Brain pericyte (primary cell): Measurements from ENCODE around the gene GSTO1.
"Not testable (repeated sequence)": the region's sequence is repeated elsewhere in the genome, so short reads cannot be mapped to it uniquely, and the experiment has no call there.

ENCODE experiments used
- DNase-seq: peaks from one replicate; pipeline ENCODE4 v3.0.0-alpha.2; 2012; ENCODE audit warnings: low read depth, low spot score

The GSTO1 gene

DNA sequence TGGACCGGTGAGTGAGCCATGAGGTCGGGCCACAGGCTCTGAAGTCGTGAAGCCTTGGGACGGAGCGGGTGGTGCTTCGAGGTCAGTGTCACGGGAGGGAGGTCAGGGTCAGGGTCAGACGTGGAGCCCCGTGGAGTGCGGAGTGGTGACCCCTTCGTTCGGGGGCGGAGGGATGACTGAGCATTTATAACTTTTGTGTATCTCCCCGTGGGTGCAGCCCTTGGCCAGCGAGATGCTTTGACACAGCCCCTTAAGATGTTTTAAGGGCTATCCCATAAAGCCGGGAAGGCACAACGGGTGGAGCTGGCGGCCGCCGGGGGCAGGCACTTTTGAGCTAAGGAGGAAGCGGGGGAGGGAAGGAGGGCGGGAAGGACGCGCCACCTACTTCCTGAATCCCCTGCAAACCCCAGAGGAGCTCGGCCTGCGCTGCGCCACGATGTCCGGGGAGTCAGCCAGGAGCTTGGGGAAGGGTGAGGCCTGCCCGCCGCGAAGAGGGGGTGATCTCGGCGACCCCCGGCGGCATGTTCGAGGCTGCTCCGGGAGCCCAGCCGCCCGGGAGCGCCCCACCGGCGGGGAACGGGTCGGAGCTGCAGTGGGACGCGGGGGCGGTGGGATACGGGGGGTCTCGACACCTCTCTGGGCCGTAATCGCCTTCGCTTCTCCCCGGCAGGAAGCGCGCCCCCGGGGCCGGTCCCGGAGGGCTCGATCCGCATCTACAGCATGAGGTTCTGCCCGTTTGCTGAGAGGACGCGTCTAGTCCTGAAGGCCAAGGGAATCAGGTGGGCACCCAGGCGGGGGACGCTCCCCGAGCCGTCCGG lies at the start of gene GSTO1:
Gene GSTO1 (plus strand): TSS at position 400 of the 818 bp plus-strand sequence. CDS start 37 bp downstream, at position 437.
- no peak for DNase-seq

DNA sequence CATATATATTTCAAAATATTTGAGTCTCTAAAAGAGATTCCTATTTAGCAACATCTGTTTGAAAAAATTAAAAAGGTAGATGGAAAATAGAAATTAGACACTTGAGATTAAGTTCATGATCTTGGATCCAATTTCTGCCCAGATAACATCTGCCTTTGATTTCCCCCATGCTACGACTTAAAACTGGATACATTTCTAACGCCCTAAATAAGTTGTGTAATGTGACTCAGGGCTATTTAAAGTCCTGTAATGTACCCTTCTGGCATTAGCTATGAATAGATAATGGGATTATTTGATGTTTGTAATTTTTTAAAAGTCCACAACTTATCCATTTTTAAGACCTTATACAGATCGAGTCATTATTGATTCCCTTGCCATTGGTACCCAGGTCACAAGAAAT lies 46.0 kb upstream of the GSTO1 start:
- no peak for DNase-seq

DNA sequence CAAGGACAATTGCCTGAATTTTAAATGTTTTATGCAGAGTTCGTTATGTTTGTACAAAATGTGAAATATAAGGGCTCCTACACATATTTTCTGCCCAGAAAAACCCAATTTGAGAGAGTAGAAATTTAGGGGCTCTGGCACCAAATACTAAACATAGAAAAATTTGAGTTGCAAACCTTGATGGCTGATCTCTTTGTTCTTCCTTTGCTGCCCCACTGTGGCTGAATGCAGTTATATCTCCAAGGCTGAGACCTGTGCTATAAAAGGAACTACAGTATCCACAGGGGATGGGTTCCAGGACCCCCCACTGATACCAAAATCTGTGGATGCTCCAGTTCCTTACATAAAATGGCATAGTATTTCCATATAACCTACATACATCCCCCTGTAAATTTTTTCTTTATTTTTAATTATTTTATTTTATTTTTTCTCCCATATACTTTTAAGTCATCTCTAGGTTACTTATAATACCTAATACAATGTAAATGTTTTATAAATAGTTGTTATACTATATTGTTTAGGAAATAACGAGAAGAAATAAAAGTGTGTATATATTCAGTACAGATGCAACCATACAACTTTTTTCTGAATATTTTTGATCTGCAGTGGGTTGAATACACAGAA lies 45.0 kb upstream of the GSTO1 start:
- no peak for DNase-seq

- DNase-seq = no peak
Observed at GRCh38 chr10:104216631-104217030, 38.1 kb upstream of the GSTO1 start.

DNA sequence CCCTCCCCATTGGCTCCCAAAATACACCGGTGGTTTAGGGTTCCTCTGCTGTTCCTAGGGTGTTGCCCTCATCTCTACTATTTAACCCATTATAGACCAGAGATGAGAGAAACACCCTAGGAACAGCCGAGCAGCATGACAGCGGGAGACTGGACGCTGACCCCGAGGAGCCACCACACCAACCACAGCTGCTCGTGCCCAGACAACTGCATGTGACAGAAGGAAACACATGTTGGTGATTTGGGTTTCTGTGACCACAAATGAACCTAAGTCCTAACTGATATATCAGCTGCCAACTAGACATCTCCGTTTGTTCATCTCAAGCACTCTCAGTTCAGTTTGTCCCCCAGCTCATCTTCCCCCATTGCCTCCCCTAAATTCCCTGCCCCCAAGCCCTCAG lies 35.9 kb upstream of the GSTO1 start:
- DNase-seq = no peak

GRCh38 chr10:104220522-104220921 lies 34.2 kb upstream of the GSTO1 start:
- no peak for DNase-seq

DNA sequence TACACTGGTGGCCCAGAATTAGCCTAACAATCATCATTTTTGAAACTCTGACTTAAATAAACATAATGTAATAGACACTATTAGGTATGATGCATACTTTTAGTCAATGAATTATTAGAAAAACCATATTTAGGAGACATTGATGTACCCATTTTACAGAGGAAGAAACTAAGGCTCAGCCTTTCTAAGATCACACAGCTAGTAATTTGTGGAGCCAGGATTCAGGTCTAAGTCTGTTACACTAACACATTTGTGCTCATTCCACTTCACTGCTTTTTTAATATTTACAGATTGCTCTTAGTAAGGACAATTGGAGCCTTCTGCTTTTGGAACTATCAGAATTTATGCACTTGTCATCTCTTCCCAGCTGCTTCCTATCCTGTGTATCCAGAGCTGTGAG lies 31.4 kb upstream of the GSTO1 start:
- DNase-seq = no peak

DNA sequence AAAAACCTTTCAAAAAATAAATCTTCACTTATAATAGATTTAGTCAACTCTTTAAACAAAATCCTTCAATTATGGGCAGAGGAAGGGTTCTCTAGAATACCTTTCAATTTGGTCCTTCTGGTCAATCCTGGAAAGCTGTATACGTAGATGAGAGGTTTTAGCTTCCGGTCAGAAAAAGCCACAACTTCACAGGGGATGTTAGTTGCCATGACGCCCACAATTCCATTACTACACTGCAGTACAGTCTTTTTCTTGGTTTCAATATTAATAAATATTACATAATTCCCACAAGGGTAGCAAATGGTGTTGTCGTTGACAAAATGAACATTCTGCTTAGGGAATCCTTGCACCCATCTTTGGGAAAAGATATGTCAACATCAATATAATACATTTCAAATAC lies 24.2 kb upstream of the GSTO1 start:
- DNase-seq = no peak

DNA sequence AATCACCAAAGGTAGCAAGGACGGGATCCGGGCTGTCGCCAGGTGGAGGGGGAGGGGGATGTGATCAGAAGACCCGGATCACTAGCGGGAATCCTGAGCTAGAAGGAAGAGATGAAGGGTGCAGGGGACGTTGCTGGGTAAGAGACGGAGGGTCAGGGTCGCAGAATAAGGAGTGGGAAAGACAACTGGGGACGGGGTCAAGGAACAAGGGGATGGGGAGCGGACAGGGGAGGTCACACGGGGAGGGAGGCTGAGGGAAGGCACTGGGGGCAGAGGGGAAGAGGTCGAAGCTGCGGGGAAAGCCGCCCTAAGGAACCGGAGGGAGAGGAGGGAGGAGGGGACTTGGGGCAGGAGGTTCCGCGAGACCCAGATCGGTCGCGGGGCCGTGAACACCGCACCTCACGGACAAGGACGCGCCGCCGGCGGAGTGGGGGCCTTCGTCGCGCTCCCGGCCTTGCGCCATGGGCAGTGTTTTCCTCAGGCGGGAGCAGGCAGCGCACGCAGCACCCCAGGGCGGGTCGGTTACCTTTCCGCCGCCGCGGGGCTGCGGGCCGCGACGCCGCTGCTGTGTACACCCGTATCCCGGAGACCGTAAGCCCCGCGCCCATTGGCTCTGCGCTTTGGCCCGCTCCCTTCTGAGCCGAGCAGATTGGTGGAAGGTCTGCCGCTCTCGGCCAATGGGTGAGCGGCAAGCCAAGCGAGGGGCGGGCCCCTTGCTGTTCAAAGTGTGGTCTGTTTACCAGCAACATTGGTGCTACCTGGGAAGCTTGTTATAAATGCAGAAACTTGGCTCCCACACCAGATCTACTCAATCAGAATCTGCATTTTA lies 22.7 kb upstream of the GSTO1 start, which contains the start of gene CFAP43:
Gene CFAP43 (minus strand): TSS at position 581 of the 829 bp plus-strand sequence. CDS start 118 bp downstream, at position 463.
- peak; percentile 76 for DNase-seq

DNA sequence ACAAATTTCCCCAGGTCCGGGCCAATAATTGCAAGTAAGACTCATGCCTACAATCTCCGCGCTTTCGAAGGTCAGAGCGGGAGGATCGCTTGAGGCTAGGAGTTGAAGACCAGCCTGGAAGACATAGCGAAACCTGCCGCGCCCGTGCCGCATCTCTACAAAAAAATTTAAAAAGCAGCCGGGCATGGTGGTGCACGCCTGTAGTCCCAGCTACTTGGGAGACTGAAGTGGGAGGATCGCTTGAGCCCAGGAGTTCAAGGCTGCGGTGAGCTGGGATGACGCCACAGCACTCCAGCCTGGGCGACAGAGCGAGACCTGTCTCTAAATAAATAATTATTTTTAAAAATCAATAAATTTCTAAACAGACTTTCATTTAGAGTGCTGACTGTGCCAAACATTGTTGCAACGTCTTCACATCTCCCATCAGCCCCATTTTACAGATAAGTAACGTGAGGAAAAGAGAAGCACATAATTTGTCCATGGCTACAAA lies 22.0 kb upstream of the GSTO1 start:
- DNase-seq = no peak

GRCh38 chr10:104233817-104234216 lies 20.9 kb upstream of the GSTO1 start:
- no peak for DNase-seq

- no peak for DNase-seq
Observed at GRCh38 chr10:104234934-104235333, 19.8 kb upstream of the GSTO1 start.

GRCh38 chr10:104235801-104236200 lies 18.9 kb upstream of the GSTO1 start:
- no peak for DNase-seq

- no peak for DNase-seq
Observed at GRCh38 chr10:104240078-104240477, 14.6 kb upstream of the GSTO1 start.

- no peak for DNase-seq
Observed at GRCh38 chr10:104242545-104242944, 12.1 kb upstream of the GSTO1 start.

- DNase-seq = not testable (repeated sequence)
Observed at GRCh38 chr10:104243009-104243408, 11.7 kb upstream of the GSTO1 start.

DNA sequence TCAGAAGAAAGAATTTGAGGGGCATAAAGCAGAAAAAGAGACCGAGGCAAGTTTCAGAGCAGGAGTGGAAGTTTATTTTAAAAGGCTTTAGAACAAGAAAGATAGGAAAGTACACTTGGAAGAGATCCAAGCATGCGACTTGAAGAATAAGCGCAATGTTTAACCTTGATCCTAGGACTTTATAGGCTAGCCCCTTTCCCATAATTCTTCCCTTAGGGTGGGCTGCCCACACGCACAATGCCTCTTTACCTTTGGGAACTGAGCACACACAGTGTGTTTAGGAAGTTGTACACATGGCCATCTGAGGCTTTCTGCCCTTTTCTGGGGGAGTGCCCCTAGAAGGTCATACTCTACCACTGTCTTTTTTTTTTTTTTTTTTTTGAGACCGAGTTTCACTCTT lies 11.2 kb upstream of the GSTO1 start:
- DNase-seq = no peak

DNA sequence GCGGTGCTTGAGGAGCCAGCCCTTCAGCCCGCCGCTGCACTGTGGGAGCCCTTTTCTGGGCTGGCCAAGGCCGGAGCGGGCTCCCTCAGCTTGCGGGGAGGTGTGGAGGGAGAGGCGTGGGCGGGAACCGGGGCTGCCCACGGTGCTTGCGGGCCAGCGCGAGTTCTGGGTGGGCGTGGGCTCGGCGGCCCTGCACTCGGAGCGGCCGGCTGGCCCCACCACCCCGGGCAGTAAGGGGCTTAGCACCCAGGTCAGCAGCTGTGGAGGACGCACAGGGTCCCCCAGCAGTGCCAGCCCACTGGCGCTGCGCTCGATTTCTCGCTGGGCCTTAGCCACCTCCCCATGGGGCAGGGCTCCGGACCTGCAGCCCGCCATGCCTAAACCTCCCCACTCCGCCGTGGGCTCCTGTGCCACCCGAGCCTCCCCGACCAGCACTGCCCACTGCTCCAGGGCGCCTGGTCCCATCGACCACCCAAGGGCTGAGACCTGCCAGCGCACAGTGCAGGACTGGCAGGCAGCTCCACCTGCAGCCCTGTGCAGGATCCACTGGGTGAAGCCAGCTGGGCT lies 9.5 kb upstream of the GSTO1 start:
- DNase-seq = no peak

- no peak for DNase-seq
Observed at GRCh38 chr10:104246976-104247375, 7.7 kb upstream of the GSTO1 start.

DNA sequence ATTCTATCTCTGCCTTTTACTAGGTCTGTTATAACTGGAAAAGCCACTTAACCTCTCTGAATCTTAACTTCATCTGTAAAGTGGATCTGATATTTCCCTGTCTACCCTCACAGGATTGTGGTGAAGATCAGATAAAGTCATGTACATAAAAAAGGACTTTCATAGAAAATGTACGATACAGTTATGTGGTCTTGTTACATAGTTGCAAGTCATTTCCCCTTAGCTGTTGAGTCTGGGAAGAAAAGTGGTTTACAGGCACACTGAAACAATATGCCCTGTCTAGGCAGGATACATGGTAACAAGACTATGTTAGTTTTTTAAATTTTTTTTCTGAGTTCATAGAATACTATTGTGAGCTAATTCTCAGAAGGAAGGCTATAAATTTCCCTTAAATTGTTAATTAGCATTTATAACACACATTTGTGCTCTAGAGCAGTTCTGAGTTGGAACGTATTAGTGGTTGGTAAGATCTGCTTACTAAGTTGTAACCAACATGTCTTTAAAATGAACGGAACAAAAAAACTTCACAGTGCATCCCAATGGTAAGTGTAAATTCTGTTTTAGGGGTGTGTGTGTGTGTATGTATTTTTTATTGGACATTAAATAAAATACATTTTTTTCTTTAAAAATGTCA lies 7.1 kb upstream of the GSTO1 start:
- no peak for DNase-seq

GRCh38 chr10:104248931-104249330 lies 5.8 kb upstream of the GSTO1 start:
- not testable (repeated sequence) for DNase-seq
